GM23248 (cell line): ENCODE results near the gene C5orf58.

Experiments
- EZH2 ChIP-seq: fragments of 200-600 bp; sonication (generic); IDR thresholded peaks from 2 replicates; pipeline ENCODE4 v1.6.1; 2018; ENCODE audit warnings: antibody characterized with exemption, mild to moderate bottlenecking; ENCODE audit not compliant: insufficient read depth, poor library complexity, severe bottlenecking
- EZH2phosphoT487 ChIP-seq: fragments of 200-600 bp; sonication (generic); IDR thresholded peaks from 2 replicates; pipeline ENCODE4 v1.6.1; 2018; ENCODE audit warnings: antibody characterized with exemption, moderate library complexity, mild to moderate bottlenecking, low read depth; ENCODE audit not compliant: insufficient read depth

DNA sequence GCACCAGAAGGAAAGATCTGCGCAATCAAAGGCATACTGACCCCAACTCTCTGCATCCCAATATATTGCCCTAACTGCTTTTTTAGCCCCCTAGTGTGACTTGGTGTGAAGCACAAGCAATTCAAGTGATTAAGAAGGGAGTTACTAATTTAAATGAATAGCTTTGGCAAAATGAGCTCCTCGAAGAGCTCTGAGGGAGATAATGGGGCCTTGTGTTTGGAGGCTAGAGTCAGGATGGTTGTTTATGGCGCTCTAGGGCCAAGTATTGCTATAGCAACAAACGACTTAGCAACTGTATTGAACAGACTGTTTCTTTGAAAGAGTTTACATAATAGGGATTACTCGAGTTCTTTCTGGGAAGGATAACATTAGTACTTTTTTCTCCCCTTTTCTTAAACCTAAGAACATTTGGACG lies 11.5 kb upstream of the C5orf58 start:
- no peak for TF ChIP-seq EZH2
- no peak for TF ChIP-seq EZH2phosphoT487
